ENCODE results near the gene GSTO1. TPM values are rescaled to one million over a fixed set of nuclear protein-coding genes. Genes with fewer than 3 reads are reported as not detected.
A peak's percentile ranks its signal among the peaks of the same experiment; 100 is the strongest.

Gene GSTO1
- total and polyA plus RNA-seq, 4 donors = 137 to 349 (median 211) TPM

- Histone ChIP-seq H3K27ac (ENCODE audit: low read depth in 1 of 2, low read length in 2 of 2) (no peak overlapping the region), H3K4me3 (ENCODE audit: low read depth in 1 of 3, low read length in 3 of 3) (no peak overlapping the region), H3K9ac (ENCODE audit: low read depth in 1 of 2, low read length in 2 of 2) (no peak overlapping the region), H3K36me3 (ENCODE audit: control insufficient read depth in 4 of 4, insufficient read depth in 3 of 4, low read depth in 1 of 4, low read length in 3 of 4) (no peaks in the 10 kb centered on the region), H3K27me3 (ENCODE audit: control insufficient read depth in 4 of 4, insufficient read depth in 4 of 4, low read length in 3 of 4) (no peaks in the 10 kb centered on the region), H3K9me3 (ENCODE audit: control insufficient read depth in 4 of 4, low read length in 3 of 4) (no peaks in the 10 kb centered on the region), H3K4me1 (ENCODE audit: control insufficient read depth in 4 of 4, insufficient read depth in 4 of 4, low read length in 3 of 4) (no peaks in the 10 kb centered on the region)
- no peak for DNase-seq (ENCODE audit: low spot score)
- no peak for TF ChIP-seq ATF3 (IDR thresholded peaks at IDR 0.05)
- no peak for TF ChIP-seq RAD21 (IDR thresholded peaks at IDR 0.05)
- TF ChIP-seq, protein P1, sequence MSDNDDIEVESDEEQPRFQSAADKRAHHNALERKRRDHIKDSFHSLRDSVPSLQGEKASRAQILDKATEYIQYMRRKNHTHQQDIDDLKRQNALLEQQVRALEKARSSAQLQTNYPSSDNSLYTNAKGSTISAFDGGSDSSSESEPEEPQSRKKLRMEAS (IDR thresholded peaks at IDR 0.05) = no peak
- no peak for TF ChIP-seq YY1 (IDR thresholded peaks at IDR 0.05)
- TF ChIP-seq HNF4A (conservative IDR thresholded peaks at IDR 0.05) = no peak
- TF ChIP-seq FOXA1 (IDR thresholded peaks at IDR 0.05) = no peak
- TF ChIP-seq SP1 (IDR thresholded peaks at IDR 0.05) = no peak
- TF ChIP-seq CTCF (IDR thresholded peaks at IDR 0.05; ENCODE audit: low read depth, low read length, missing input control) = no peak
- TF ChIP-seq JUND (IDR thresholded peaks at IDR 0.05) = no peak
- TF ChIP-seq EGR1 (IDR thresholded peaks at IDR 0.05; ENCODE audit: low read depth in 2 of 2) = no peak
- no peak for TF ChIP-seq RXRA (IDR thresholded peaks at IDR 0.05)
- no peak for TF ChIP-seq HNF4G (IDR thresholded peaks at IDR 0.05)
- TF ChIP-seq, protein P2, sequence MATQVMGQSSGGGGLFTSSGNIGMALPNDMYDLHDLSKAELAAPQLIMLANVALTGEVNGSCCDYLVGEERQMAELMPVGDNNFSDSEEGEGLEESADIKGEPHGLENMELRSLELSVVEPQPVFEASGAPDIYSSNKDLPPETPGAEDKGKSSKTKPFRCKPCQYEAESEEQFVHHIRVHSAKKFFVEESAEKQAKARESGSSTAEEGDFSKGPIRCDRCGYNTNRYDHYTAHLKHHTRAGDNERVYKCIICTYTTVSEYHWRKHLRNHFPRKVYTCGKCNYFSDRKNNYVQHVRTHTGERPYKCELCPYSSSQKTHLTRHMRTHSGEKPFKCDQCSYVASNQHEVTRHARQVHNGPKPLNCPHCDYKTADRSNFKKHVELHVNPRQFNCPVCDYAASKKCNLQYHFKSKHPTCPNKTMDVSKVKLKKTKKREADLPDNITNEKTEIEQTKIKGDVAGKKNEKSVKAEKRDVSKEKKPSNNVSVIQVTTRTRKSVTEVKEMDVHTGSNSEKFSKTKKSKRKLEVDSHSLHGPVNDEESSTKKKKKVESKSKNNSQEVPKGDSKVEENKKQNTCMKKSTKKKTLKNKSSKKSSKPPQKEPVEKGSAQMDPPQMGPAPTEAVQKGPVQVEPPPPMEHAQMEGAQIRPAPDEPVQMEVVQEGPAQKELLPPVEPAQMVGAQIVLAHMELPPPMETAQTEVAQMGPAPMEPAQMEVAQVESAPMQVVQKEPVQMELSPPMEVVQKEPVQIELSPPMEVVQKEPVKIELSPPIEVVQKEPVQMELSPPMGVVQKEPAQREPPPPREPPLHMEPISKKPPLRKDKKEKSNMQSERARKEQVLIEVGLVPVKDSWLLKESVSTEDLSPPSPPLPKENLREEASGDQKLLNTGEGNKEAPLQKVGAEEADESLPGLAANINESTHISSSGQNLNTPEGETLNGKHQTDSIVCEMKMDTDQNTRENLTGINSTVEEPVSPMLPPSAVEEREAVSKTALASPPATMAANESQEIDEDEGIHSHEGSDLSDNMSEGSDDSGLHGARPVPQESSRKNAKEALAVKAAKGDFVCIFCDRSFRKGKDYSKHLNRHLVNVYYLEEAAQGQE (IDR thresholded peaks at IDR 0.05) = no peak
- no peak for TF ChIP-seq GABPA (IDR thresholded peaks at IDR 0.05 in 1 of 2, conservative IDR thresholded peaks at IDR 0.05 in 1 of 2)
- 81% methylated on average over 3 of the region's 3 CpGs for WGBS
These were observed 46.0 kb upstream of the GSTO1 start for GRCh38 chr10:104208730-104209129.

DNA sequence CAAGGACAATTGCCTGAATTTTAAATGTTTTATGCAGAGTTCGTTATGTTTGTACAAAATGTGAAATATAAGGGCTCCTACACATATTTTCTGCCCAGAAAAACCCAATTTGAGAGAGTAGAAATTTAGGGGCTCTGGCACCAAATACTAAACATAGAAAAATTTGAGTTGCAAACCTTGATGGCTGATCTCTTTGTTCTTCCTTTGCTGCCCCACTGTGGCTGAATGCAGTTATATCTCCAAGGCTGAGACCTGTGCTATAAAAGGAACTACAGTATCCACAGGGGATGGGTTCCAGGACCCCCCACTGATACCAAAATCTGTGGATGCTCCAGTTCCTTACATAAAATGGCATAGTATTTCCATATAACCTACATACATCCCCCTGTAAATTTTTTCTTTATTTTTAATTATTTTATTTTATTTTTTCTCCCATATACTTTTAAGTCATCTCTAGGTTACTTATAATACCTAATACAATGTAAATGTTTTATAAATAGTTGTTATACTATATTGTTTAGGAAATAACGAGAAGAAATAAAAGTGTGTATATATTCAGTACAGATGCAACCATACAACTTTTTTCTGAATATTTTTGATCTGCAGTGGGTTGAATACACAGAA lies 45.0 kb upstream of the GSTO1 start:
- WGBS = 28% methylated on average over 2 of the region's 2 CpGs
- Histone ChIP-seq H3K9ac (ENCODE audit: low read depth in 1 of 2, low read length in 2 of 2) (no peak overlapping the region), H3K36me3 (ENCODE audit: control insufficient read depth in 4 of 4, insufficient read depth in 3 of 4, low read depth in 1 of 4, low read length in 3 of 4) (no peaks in the 10 kb centered on the region), H3K27ac (ENCODE audit: low read depth in 1 of 2, low read length in 2 of 2) (no peak overlapping the region), H3K4me1 (ENCODE audit: control insufficient read depth in 4 of 4, insufficient read depth in 4 of 4, low read length in 3 of 4) (no peaks in the 10 kb centered on the region), H3K27me3 (ENCODE audit: control insufficient read depth in 4 of 4, insufficient read depth in 4 of 4, low read length in 3 of 4) (no peaks in the 10 kb centered on the region), H3K9me3 (ENCODE audit: control insufficient read depth in 4 of 4, low read length in 3 of 4) (no peaks in the 10 kb centered on the region), H3K4me3 (ENCODE audit: low read depth in 1 of 3, low read length in 3 of 3) (no peak overlapping the region)
- DNase-seq (ENCODE audit: low spot score) = no peak
- TF ChIP-seq, protein P2 (IDR thresholded peaks at IDR 0.05) = no peak
- no peak for TF ChIP-seq ATF3 (IDR thresholded peaks at IDR 0.05)
- no peak for TF ChIP-seq FOXA2 (IDR thresholded peaks at IDR 0.05)
- TF ChIP-seq CTCF (IDR thresholded peaks at IDR 0.05; ENCODE audit: low read depth, low read length, missing input control) = peak; percentile 60
- TF ChIP-seq NR2F2 (IDR thresholded peaks at IDR 0.05) = no peak
- no peak for TF ChIP-seq SP1 (IDR thresholded peaks at IDR 0.05)
- no peak for TF ChIP-seq GABPA (IDR thresholded peaks at IDR 0.05 in 1 of 2, conservative IDR thresholded peaks at IDR 0.05 in 1 of 2)
- TF ChIP-seq RAD21 (IDR thresholded peaks at IDR 0.05) = peak; percentile 77 to 81
- no peak for TF ChIP-seq TAF1 (conservative IDR thresholded peaks at IDR 0.05)
